Heart right ventricle (tissue), 16 donors: ENCODE results near the gene TTC3. TPM values are rescaled to one million over a fixed set of nuclear protein-coding genes. Genes with fewer than 3 reads are reported as not detected.
"Not testable (repeated sequence)": the region's sequence is repeated elsewhere in the genome, so short reads cannot be mapped to it uniquely, and the experiment has no call there.

ENCODE experiments used
- ATAC-seq, 8 donors: fragments of 200-7000 bp; cut with Tn5 transposase; one replicate each; pipeline ENCODE4 v1.9.1; 2020; ENCODE audit warnings: mild to moderate bottlenecking in 8 of 8, moderate library complexity in 8 of 8, moderate number of reproducible peaks in 1 of 8
- DNase-seq, 2 donors: peaks; one replicate each; pipeline ENCODE4 v3.0.0-alpha.2; 2020
- H3K27ac ChIP-seq, 10 donors: fragments of 200-600 bp; sonication (generic) in 2 of 10; one replicate each; pipeline versions ENCODE4 v1.5.0 to v1.8.0; 2020 to 2022; ENCODE audit warnings: mild to moderate bottlenecking in 3 of 10
- H3K27me3 ChIP-seq, 7 donors: fragments of 200-600 bp; one replicate each; pipeline ENCODE4 v1.8.0; 2021 to 2022; ENCODE audit warnings: mild to moderate bottlenecking in 2 of 7
- H3K36me3 ChIP-seq, 9 donors: fragments of 200-600 bp; sonication (generic) in 1 of 9; one replicate each; pipeline versions ENCODE4 v1.5.0 to v1.8.0; 2020 to 2022; ENCODE audit warnings: mild to moderate bottlenecking in 2 of 9
- H3K4me1 ChIP-seq, 9 donors: fragments of 200-600 bp; sonication (generic) in 1 of 9; one replicate each; pipeline versions ENCODE4 v1.5.0 to v1.8.0; 2020 to 2022; ENCODE audit warnings: mild to moderate bottlenecking in 4 of 9
- H3K4me3 ChIP-seq, 10 donors: fragments of 200-600 bp; sonication (generic) in 2 of 10; one replicate each; pipeline versions ENCODE4 v1.5.0 to v1.8.0; 2020 to 2022; ENCODE audit warnings: mild to moderate bottlenecking in 7 of 10, moderate library complexity in 2 of 10
- H3K9me3 ChIP-seq, 11 donors: fragments of 200-600 bp in 10 of 11; sonication (generic) in 2 of 11; one replicate each; pipeline versions ENCODE4 v1.5.0 to v1.8.0; 2013 to 2022; ENCODE audit warnings: mild to moderate bottlenecking in 2 of 11, control low read depth in 1 of 11, moderate library complexity in 1 of 11
- CTCF ChIP-seq, 9 donors: fragments of 200-600 bp; sonication (generic) in 2 of 9; IDR thresholded peaks; one replicate each; pipeline versions ENCODE4 v1.5.0 to v1.8.0; 2021 to 2022; ENCODE audit warnings: antibody characterized with exemption in 9 of 9, mild to moderate bottlenecking in 5 of 9, moderate library complexity in 1 of 9
- WGBS, 2 donors: extraction: QIAGEN DNeasy Blood & Tissue Kit; methylation state at CpG; one replicate each; pipeline ENCODE4 v1.1.7; 2013; ENCODE audit warnings: inconsistent platforms in 1 of 2; 5-methylcytosine and 5-hydroxymethylcytosine counted together
- intact Hi-C, 10 donors: fragments of 100-400 bp; cut with DNase I; formaldehyde crosslinking; loops; one replicate each; pipeline versions ENCODE4 v1.11.1 to v1.14.2; 2022
- polyA plus RNA-seq, 2 donors: library from polyadenylated mRNA; stranded (reverse); fragments of 200-250 nt; gene quantifications; one replicate each; pipeline ENCODE4 v1.2.3, GENCODE V29; 2013
- total RNA-seq, 10 donors: library from RNA; stranded (reverse); fragmentation: NEBNext Ultra II Directional in 3 of 10; extraction: Animal tissue kit (Norgen Biotek cat#: 25700) in 3 of 10; gene quantifications; one replicate each; pipeline versions ENCODE4 v1.2.1 to v1.2.4, GENCODE V29; 2021 to 2023
- donor health status: Arrhythmogenic right ventricular cardiomyopathy.
- donor health status: ischemic (EF 13 %, LVEDD 7.1; RV severe dilation, severe dysfunction).
- donor health status: healthy with polysubstance abuse.
- donor health status: DM: no; HTN: yes; CAD: no.
- donor health status: DM: no; HTN: no; CAD: no.
- donor health status: ischemic (EF 25% LVEDD 6.9; RV normal size, moderate dysfunction).
- donor health status: ischemic (EF 25% LVEDD 5.7; RV mildly dilated, moderate dysfunction).
- donor health status: healthy.
- donor health status: DM: yes; HTN: yes; CAD: no.
- donor health status: Ischemic cardiomyopathy.
- donor health status: ischemic (EF 35%, LVEDD 5.7; RV mildly dilated, moderate dysfunction).
- donor health status: nonischemic (EF 11% LVEDD 7.7; RV severe dilation, severe dysfunction).
- donor health status: DM: yes; HTN: yes; CAD: no.
- donor health status: PGD.
- donor health status: ischemic (EF 29% LVEDD 5.4; RV normal size, mild dysfunction).
- donor health status: nonischemic (EF 23%, LVEDD 6.1; RV moderate dilation, normal function).

Gene TTC3
- total and polyA plus RNA-seq, 12 donors = 14.0 to 62.1 (median 50.1) TPM

- H3K27me3 ChIP-seq = peaks cover 0 to 12% (median 0%) of the 10 kb centered on the region in 7 donors
- no peak for DNase-seq
- H3K36me3 ChIP-seq = no peaks in the 10 kb centered on the region
- H3K4me1 ChIP-seq = no peaks in the 10 kb centered on the region
- H3K4me3 ChIP-seq = no peak overlapping the region
- TF ChIP-seq CTCF (IDR thresholded peaks at IDR 0.05) = no peak
- no peak overlapping the region for H3K27ac ChIP-seq
- H3K9me3 ChIP-seq = no peaks in the 10 kb centered on the region
- 81% methylated on average over 5 of the region's 5 CpGs for WGBS, 2 donors
- ATAC-seq = no peak
- intact Hi-C loops = no loop called here
Measured at GRCh38 chr21:37032293-37032692, 40.8 kb upstream of the TTC3 start.

DNA sequence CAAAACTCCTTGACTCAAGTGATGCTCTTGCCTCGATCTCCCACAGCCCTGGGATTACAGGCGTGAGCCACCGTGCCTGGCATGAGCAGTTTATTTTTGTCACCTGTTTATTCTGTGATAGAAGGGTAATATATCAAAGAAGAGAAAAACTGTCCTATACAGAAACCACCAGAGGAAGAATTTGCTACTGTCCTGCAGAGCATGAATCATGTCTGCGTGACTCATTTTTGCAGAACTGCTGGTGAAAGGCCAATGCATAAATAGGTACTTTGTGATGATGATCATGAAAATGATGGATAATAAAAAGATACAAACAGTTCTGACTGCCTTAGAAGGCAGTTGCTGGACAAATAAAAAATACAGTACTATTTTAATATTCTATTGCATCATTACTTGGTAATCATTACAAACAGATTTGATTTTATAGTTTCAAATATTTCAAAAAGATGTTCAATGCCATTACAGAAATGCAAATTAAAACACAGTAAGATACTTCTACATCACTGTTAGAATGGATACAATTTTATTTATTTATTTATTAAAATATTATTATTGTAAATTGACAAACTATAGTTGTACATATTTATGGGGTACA is 40.1 kb upstream of the TTC3 start:
- ATAC-seq (no peak), DNase-seq (no peak)
- Histone ChIP-seq H3K36me3 (no peaks in the 10 kb centered on the region), H3K4me1 (no peaks in the 10 kb centered on the region), H3K27me3 (peaks cover 0 to 12% (median 0%) of the 10 kb centered on the region in 7 donors), H3K4me3 (no peak overlapping the region), H3K27ac (no peak overlapping the region), H3K9me3 (no peaks in the 10 kb centered on the region)
- 80 to 85% methylated on average over 4 of the region's 4 CpGs for WGBS, 2 donors
- intact Hi-C loops = no loop called here
- no peak for TF ChIP-seq CTCF (IDR thresholded peaks at IDR 0.05)

DNA sequence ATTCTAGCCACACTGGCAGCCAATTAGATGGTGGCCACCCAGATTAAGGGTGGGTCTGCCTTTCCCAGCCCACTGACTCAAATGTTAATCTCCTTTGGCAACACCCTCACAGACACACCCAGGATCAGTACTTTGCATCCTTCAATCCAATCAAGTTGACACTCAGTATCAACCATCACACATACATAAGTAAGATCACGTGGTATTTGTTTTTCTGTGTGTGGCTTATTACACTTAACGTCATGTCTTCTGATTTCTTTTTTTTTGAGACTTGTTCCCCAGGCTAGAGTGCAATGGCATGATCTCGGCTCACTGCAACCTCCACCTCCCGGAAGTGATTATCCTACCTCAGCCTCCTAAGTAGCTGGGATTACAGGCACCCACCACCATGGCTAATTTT is 38.7 kb upstream of the TTC3 start:
- intact Hi-C loops, H3K4me3 ChIP-seq, H3K27ac ChIP-seq, H3K9me3 ChIP-seq, H3K36me3 ChIP-seq, H3K27me3 ChIP-seq, DNase-seq, ATAC-seq, H3K4me1 ChIP-seq: not testable (repeated sequence)
- WGBS, 2 donors = 84 to 89% methylated on average over 4 of the region's 4 CpGs

- intact Hi-C loops = no loop called here
- Histone ChIP-seq H3K4me3 (no peak overlapping the region), H3K36me3 (no peaks in the 10 kb centered on the region), H3K27ac (no peak overlapping the region), H3K27me3 (peaks cover 0 to 7% (median 0%) of the 10 kb centered on the region in 7 donors), H3K4me1 (no peaks in the 10 kb centered on the region), H3K9me3 (no peaks in the 10 kb centered on the region)
- 87 to 93% methylated on average over 4 of the region's 4 CpGs for WGBS, 2 donors
- DNase-seq (no peak), ATAC-seq (no peak)
- no peak for TF ChIP-seq CTCF (IDR thresholded peaks at IDR 0.05)
Measured at GRCh38 chr21:37036177-37036576, 36.9 kb upstream of the TTC3 start.

DNA sequence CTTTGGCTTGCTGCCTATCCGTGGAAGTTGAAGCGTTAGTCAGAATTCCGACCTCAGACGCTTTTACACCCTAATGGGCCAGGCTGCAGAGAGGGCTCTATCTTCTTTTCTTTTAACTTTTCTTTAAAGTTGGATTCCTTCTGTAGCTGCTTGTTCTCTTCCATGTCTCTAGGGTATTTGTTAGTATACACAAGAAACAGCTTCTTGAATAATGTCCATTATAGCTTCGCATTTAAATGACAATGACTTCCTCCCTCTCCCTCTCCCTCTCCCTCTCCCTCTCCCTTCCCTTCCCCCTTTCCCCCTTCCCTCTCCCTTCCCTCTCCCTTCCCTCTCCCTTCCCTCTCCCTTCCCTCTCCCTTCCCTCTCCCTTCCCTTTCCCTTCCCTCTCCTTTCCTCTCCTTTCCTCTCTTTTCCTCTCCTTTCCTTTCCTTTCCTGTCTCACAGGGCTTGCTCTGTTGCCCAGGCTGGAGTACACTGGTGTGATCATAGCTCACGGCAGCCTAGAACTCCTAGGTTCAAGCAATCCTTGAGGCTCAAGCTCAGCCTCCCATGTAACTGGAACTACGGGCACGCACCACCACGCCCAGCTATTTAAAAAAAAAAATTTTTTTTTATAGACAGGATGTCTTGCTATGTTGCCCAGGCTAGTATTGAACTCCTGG is 33.5 kb upstream of the TTC3 start:
- Histone ChIP-seq H3K36me3 (no peaks in the 10 kb centered on the region), H3K27ac (no peak overlapping the region), H3K27me3 (no peaks in the 10 kb centered on the region), H3K9me3 (no peaks in the 10 kb centered on the region), H3K4me3 (no peak overlapping the region), H3K4me1 (no peaks in the 10 kb centered on the region)
- no peak for DNase-seq
- intact Hi-C loops = no loop called here
- ATAC-seq = no peak
- WGBS, 2 donors = 62 to 65% methylated on average over 9 of the region's 9 CpGs
- no peak for TF ChIP-seq CTCF (IDR thresholded peaks at IDR 0.05)
